ENCODE data around the gene PPP6R1.

DNA sequence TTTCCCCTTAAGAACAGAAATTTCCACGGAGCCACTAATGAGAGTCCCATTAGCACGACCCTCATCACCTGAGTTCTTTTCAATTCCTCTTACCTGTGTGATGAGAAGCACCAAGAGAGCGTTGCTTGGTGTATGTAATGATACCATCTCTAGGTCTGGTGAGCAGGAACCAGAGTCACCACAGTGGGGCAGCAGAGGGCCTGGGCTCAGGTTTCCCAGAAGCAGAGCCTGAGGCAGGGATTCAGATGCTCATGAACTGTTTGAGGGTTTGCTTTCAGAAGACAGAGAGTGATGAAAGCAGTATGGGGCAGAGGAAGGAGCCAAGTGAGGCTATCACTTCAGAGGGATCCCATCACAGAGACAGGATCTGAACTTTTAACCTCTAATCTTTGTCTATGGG lies 46.4 kb downstream of the PPP6R1 start:
- TF ChIP-seq POLR2A (IDR thresholded peaks at IDR 0.05) (no peak), POLR2AphosphoS5 (IDR thresholded peaks at IDR 0.05) (no peak)
- TF ChIP-seq, protein P1, sequence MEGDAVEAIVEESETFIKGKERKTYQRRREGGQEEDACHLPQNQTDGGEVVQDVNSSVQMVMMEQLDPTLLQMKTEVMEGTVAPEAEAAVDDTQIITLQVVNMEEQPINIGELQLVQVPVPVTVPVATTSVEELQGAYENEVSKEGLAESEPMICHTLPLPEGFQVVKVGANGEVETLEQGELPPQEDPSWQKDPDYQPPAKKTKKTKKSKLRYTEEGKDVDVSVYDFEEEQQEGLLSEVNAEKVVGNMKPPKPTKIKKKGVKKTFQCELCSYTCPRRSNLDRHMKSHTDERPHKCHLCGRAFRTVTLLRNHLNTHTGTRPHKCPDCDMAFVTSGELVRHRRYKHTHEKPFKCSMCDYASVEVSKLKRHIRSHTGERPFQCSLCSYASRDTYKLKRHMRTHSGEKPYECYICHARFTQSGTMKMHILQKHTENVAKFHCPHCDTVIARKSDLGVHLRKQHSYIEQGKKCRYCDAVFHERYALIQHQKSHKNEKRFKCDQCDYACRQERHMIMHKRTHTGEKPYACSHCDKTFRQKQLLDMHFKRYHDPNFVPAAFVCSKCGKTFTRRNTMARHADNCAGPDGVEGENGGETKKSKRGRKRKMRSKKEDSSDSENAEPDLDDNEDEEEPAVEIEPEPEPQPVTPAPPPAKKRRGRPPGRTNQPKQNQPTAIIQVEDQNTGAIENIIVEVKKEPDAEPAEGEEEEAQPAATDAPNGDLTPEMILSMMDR (IDR thresholded peaks at IDR 0.05): no peak

All from stomach (tissue), 4 donors.